WI38 (cell line): Measurements from ENCODE around the gene CTBP1.

Source experiments
- H3K4me3 ChIP-seq: 2 replicates; pipeline ENCODE4 v1.5.1; 2011; ENCODE audit warnings: low read depth, mild to moderate bottlenecking, control low read depth, low read length
- CTCF ChIP-seq: IDR thresholded peaks from 2 replicates; pipeline ENCODE4 v1.5.1; 2012; ENCODE audit warnings: low read depth, mild to moderate bottlenecking, control low read depth, low read length

The CTBP1 gene

GRCh38 chr4:1167244-1167949 lies 81.5 kb downstream of the CTBP1 start:
- H3K4me3 ChIP-seq = peak overlapping the region; percentile 27; the same call in 1 of the 2 replicates

GRCh38 chr4:1166509-1167243 lies 82.3 kb downstream of the CTBP1 start:
- TF ChIP-seq CTCF = no peak
- no peak overlapping the region for H3K4me3 ChIP-seq

More at GRCh38 chr4:1167244-1167949, 81.5 kb downstream of the CTBP1 start:
- peak; percentile 84 for TF ChIP-seq CTCF

- TF ChIP-seq CTCF = no peak
- H3K4me3 ChIP-seq = no peak overlapping the region
These were observed 83.9 kb downstream of the CTBP1 start for GRCh38 chr4:1164956-1165545.

GRCh38 chr4:1164444-1164843 lies 84.5 kb downstream of the CTBP1 start:
- no peak overlapping the region for H3K4me3 ChIP-seq
- TF ChIP-seq CTCF = no peak

GRCh38 chr4:1164040-1164439 lies 84.9 kb downstream of the CTBP1 start:
- TF ChIP-seq CTCF = no peak
- H3K4me3 ChIP-seq = no peak overlapping the region
